ENCODE measurements around the gene DEDD. TPM values are rescaled to one million over a fixed set of nuclear protein-coding genes. Genes with fewer than 3 reads are reported as not detected.

The DEDD gene
- 10 to 100 TPM; 34.9 to 42.5 TPM for total RNA-seq

GRCh38 chr1:161132410-161133219 lies at the start of gene DEDD:
Gene DEDD (minus strand): TSS chr1:161132667. CDS start chr1:161124462, 8,205 bp downstream.
- no peak within 1 kb of the TSS for H3K27ac Mint-ChIP-seq
- H3K4me3 Mint-ChIP-seq: no peak within 1 kb of the TSS
- peak; percentile 96 to 97 for ATAC-seq
- no peaks in the 10 kb centered on the region for H3K9me3 Mint-ChIP-seq
- peak; percentile 93 for DNase-seq (ENCODE audit: low spot score)
- no peaks in the 10 kb centered on the region for H3K27me3 Mint-ChIP-seq
- H3K36me3 Mint-ChIP-seq: no peaks in the 10 kb centered on the region
- peaks cover 27 to 33% of the 10 kb centered on the region in 2 donors for H3K4me1 Mint-ChIP-seq (ENCODE audit: low read depth in 2 of 2)

GRCh38 chr1:161182214-161182613 lies 49.7 kb upstream of the DEDD start:
- H3K9me3 Mint-ChIP-seq: no peaks in the 10 kb centered on the region
- no peaks in the 10 kb centered on the region for H3K36me3 Mint-ChIP-seq
- H3K4me3 Mint-ChIP-seq: peak overlapping the region; percentile 89
- H3K4me1 Mint-ChIP-seq (ENCODE audit: low read depth in 2 of 2): peaks cover 73 to 74% of the 10 kb centered on the region in 2 donors
- ATAC-seq: peak; percentile 70 to 81
- H3K27ac Mint-ChIP-seq: peak overlapping the region; percentile 91 to 98
- peak; percentile 73 for DNase-seq (ENCODE audit: low spot score)
- no peaks in the 10 kb centered on the region for H3K27me3 Mint-ChIP-seq

- Mint-ChIP-seq H3K36me3 (no peaks in the 10 kb centered on the region), H3K9me3 (no peaks in the 10 kb centered on the region), H3K4me1 (ENCODE audit: low read depth in 2 of 2) (peaks cover 69 to 73% of the 10 kb centered on the region in 2 donors), H3K27me3 (no peaks in the 10 kb centered on the region), H3K27ac (peak overlapping the region; percentile 89 to 91), H3K4me3 (no peak overlapping the region)
- ATAC-seq (no peak), DNase-seq (ENCODE audit: low spot score) (no peak)
Observed at GRCh38 chr1:161180639-161181038, 48.2 kb upstream of the DEDD start.

GRCh38 chr1:161179698-161180097 lies 47.2 kb upstream of the DEDD start:
- Mint-ChIP-seq H3K27ac (peak overlapping the region; percentile 89 to 91), H3K4me3 (no peak overlapping the region), H3K4me1 (ENCODE audit: low read depth in 2 of 2) (peaks cover 66 to 74% of the 10 kb centered on the region in 2 donors), H3K27me3 (no peaks in the 10 kb centered on the region), H3K9me3 (no peaks in the 10 kb centered on the region), H3K36me3 (peaks cover 1% of the 10 kb centered on the region)
- ATAC-seq: no peak
- no peak for DNase-seq (ENCODE audit: low spot score)

GRCh38 chr1:161177936-161178244 lies 45.4 kb upstream of the DEDD start:
- Mint-ChIP-seq H3K4me3 (peak overlapping the region; percentile 99), H3K27ac (peak overlapping the region; percentile 85 to 96), H3K9me3 (no peaks in the 10 kb centered on the region), H3K4me1 (ENCODE audit: low read depth in 2 of 2) (peaks cover 59 to 69% of the 10 kb centered on the region in 2 donors), H3K36me3 (peaks cover 17% of the 10 kb centered on the region), H3K27me3 (no peaks in the 10 kb centered on the region)
- ATAC-seq: no peak
- DNase-seq (ENCODE audit: low spot score): no peak

- ATAC-seq: peak; percentile 95 to 97
- H3K27ac Mint-ChIP-seq: peak within 1 kb of the TSS; percentile 85 to 96
- DNase-seq (ENCODE audit: low spot score): peak; percentile 91
- H3K9me3 Mint-ChIP-seq: no peaks in the 10 kb centered on the region
- peaks cover 60 to 69% of the 10 kb centered on the region in 2 donors for H3K4me1 Mint-ChIP-seq (ENCODE audit: low read depth in 2 of 2)
- no peaks in the 10 kb centered on the region for H3K27me3 Mint-ChIP-seq
- peaks cover 23% of the 10 kb centered on the region for H3K36me3 Mint-ChIP-seq
- peak within 1 kb of the TSS; percentile 99 for H3K4me3 Mint-ChIP-seq
Observed at GRCh38 chr1:161177112-161177935, 44.9 kb upstream of the DEDD start, which contains the start of gene B4GALT3. Gene B4GALT3 (minus strand): TSS chr1:161177507. CDS start chr1:161176060, 1,447 bp downstream.

- no peaks in the 10 kb centered on the region for H3K27me3 Mint-ChIP-seq
- H3K9me3 Mint-ChIP-seq: no peaks in the 10 kb centered on the region
- peak overlapping the region; percentile 85 to 96 for H3K27ac Mint-ChIP-seq
- peak in 1 of 2 donors; percentile 1 for ATAC-seq
- peaks cover 54 to 70% of the 10 kb centered on the region in 2 donors for H3K4me1 Mint-ChIP-seq (ENCODE audit: low read depth in 2 of 2)
- DNase-seq (ENCODE audit: low spot score): no peak
- peak overlapping the region; percentile 99 for H3K4me3 Mint-ChIP-seq
- H3K36me3 Mint-ChIP-seq: peaks cover 27% of the 10 kb centered on the region
Observed at GRCh38 chr1:161176468-161177111, 44.1 kb upstream of the DEDD start.

- Mint-ChIP-seq H3K27me3 (no peaks in the 10 kb centered on the region), H3K27ac (peak overlapping the region; percentile 85 to 96)
- ATAC-seq: no peak
Observed at GRCh38 chr1:161175771-161176453, 43.4 kb upstream of the DEDD start.

GRCh38 chr1:161174911-161175310 lies 42.4 kb upstream of the DEDD start:
- H3K36me3 Mint-ChIP-seq: peaks cover 33% of the 10 kb centered on the region

More at GRCh38 chr1:161175771-161176453, 43.4 kb upstream of the DEDD start:
- peaks cover 30% of the 10 kb centered on the region for H3K36me3 Mint-ChIP-seq
- no peaks in the 10 kb centered on the region for H3K9me3 Mint-ChIP-seq
- peak overlapping the region; percentile 99 for H3K4me3 Mint-ChIP-seq
- H3K4me1 Mint-ChIP-seq (ENCODE audit: low read depth in 2 of 2): peaks cover 52 to 71% of the 10 kb centered on the region in 2 donors
- DNase-seq (ENCODE audit: low spot score): no peak

GRCh38 chr1:161173711-161174110 lies 41.2 kb upstream of the DEDD start:
- Mint-ChIP-seq H3K4me3 (no peak overlapping the region), H3K36me3 (peaks cover 33% of the 10 kb centered on the region), H3K27ac (peak overlapping the region; percentile 49 to 96), H3K27me3 (no peaks in the 10 kb centered on the region), H3K4me1 (ENCODE audit: low read depth in 2 of 2) (peaks cover 46 to 67% of the 10 kb centered on the region in 2 donors), H3K9me3 (no peaks in the 10 kb centered on the region)
- no peak for DNase-seq (ENCODE audit: low spot score)
- ATAC-seq: no peak

More at GRCh38 chr1:161174911-161175310, 42.4 kb upstream of the DEDD start:
- Mint-ChIP-seq H3K27me3 (no peaks in the 10 kb centered on the region), H3K9me3 (no peaks in the 10 kb centered on the region), H3K4me1 (ENCODE audit: low read depth in 2 of 2) (peaks cover 46 to 64% of the 10 kb centered on the region in 2 donors), H3K4me3 (peak overlapping the region; percentile 13), H3K27ac (peak overlapping the region; percentile 85 to 96)
- ATAC-seq (no peak), DNase-seq (ENCODE audit: low spot score) (no peak)

- Mint-ChIP-seq H3K4me3 (no peak overlapping the region), H3K36me3 (peaks cover 33% of the 10 kb centered on the region), H3K4me1 (ENCODE audit: low read depth in 2 of 2) (peaks cover 47 to 62% of the 10 kb centered on the region in 2 donors), H3K27ac (peak overlapping the region; percentile 48 to 49), H3K9me3 (no peaks in the 10 kb centered on the region), H3K27me3 (no peaks in the 10 kb centered on the region)
- DNase-seq (ENCODE audit: low spot score): no peak
- no peak for ATAC-seq
Observed at GRCh38 chr1:161172776-161173376, 40.4 kb upstream of the DEDD start.

GRCh38 chr1:161172349-161172748 lies 39.9 kb upstream of the DEDD start:
- H3K27ac Mint-ChIP-seq: peak overlapping the region; percentile 48 to 49
- no peaks in the 10 kb centered on the region for H3K9me3 Mint-ChIP-seq
- DNase-seq (ENCODE audit: low spot score) (no peak), ATAC-seq (no peak)
- no peaks in the 10 kb centered on the region for H3K27me3 Mint-ChIP-seq
- H3K4me3 Mint-ChIP-seq: no peak overlapping the region
- H3K36me3 Mint-ChIP-seq: peaks cover 33% of the 10 kb centered on the region
- H3K4me1 Mint-ChIP-seq (ENCODE audit: low read depth in 2 of 2): peaks cover 43 to 57% of the 10 kb centered on the region in 2 donors
